Fibroblast of pulmonary artery (primary cell): ENCODE measurements around the gene TERT.

ENCODE experiments used
- DNase-seq: peaks from one replicate; pipeline ENCODE4 v3.0.0-alpha.2; 2010; ENCODE audit warnings: low read depth
- H3K4me3 ChIP-seq: replicated peaks from 2 replicates; pipeline ENCODE4 v1.5.1; 2011; ENCODE audit warnings: low read depth, mild to moderate bottlenecking, control low read depth, low read length, moderate library complexity
- TF ChIP-seq, protein P1 (sequence below): IDR thresholded peaks from 2 replicates; pipeline ENCODE4 v1.5.1; 2011; ENCODE audit warnings: mild to moderate bottlenecking, control low read depth, low read length, inconsistent platforms; ENCODE audit errors: missing control alignments

TERT gene

DNA sequence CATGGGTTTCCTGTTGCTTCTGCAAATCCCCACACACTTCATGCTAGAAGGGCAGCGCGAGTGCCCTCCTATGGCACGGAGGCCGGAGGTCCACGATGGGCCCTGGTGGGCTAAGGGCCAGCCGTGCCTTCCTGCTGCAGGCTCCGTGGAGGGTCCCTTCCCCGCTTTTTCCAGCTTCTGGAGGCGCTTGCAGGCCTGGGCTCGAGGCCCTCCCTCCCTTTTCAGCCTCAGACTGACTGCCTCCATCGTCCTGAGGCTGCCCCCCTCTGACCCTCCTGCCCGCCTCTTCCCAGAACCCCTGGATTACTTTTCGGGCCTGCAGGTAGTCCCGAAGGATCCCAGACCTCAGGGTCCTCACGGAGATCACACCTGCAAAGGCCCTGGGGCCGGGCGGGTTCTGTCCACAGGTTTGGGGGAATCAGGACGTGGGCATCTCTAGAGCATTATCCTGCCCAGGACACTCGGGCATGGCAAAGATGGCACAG, 3.2 kb upstream of the TERT start:
- no peak for DNase-seq
- no peak overlapping the region for H3K4me3 ChIP-seq
- TF ChIP-seq, protein P1, sequence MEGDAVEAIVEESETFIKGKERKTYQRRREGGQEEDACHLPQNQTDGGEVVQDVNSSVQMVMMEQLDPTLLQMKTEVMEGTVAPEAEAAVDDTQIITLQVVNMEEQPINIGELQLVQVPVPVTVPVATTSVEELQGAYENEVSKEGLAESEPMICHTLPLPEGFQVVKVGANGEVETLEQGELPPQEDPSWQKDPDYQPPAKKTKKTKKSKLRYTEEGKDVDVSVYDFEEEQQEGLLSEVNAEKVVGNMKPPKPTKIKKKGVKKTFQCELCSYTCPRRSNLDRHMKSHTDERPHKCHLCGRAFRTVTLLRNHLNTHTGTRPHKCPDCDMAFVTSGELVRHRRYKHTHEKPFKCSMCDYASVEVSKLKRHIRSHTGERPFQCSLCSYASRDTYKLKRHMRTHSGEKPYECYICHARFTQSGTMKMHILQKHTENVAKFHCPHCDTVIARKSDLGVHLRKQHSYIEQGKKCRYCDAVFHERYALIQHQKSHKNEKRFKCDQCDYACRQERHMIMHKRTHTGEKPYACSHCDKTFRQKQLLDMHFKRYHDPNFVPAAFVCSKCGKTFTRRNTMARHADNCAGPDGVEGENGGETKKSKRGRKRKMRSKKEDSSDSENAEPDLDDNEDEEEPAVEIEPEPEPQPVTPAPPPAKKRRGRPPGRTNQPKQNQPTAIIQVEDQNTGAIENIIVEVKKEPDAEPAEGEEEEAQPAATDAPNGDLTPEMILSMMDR: no peak

DNA sequence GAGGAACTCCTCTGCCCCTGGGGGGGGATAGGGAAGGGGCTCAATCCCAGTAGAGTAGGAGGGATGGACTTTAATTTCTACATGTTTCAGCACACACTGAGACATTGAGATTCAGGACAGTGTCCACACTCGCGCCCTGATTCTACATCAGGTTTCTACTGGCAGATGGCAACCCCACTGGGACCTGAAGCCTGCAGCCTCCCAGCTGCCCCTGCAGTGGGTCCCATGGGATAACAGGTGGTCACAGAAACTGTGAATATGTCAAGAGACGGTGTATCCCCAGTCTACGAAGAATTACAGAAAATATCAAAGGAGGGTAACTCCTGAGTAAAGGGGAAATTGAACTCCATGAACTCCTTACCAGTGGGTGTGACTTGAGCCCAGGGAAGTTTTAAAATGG, 2.4 kb upstream of the TERT start:
- TF ChIP-seq, protein P1: no peak
- DNase-seq: no peak
- no peak overlapping the region for H3K4me3 ChIP-seq

DNA sequence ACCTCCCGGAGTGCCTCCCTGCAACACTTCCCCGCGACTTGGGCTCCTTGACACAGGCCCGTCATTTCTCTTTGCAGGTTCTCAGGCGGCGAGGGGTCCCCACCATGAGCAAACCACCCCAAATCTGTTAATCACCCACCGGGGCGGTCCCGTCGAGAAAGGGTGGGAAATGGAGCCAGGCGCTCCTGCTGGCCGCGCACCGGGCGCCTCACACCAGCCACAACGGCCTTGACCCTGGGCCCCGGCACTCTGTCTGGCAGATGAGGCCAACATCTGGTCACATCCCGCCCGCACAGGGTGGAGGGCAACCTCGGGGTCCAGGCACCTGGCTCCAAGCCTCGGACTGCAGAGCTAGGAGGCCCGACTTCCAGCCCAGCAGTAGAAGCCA, 776 bp upstream of the TERT start:
- no peak for DNase-seq
- H3K4me3 ChIP-seq: no peak overlapping the region
- TF ChIP-seq, protein P1: no peak

DNA sequence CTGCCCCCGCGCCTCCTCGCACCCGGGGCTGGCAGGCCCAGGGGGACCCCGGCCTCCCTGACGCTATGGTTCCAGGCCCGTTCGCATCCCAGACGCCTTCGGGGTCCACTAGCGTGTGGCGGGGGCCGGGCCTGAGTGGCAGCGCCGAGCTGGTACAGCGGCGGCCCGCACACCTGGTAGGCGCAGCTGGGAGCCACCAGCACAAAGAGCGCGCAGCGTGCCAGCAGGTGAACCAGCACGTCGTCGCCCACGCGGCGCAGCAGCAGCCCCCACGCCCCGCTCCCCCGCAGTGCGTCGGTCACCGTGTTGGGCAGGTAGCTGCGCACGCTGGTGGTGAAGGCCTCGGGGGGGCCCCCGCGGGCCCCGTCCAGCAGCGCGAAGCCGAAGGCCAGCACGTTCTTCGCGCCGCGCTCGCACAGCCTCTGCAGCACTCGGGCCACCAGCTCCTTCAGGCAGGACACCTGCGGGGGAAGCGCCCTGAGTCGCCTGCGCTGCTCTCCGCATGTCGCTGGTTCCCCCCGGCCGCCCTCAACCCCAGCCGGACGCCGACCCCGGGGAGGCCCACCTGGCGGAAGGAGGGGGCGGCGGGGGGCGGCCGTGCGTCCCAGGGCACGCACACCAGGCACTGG, 548 bp downstream of the TERT start:
- TF ChIP-seq, protein P1: no peak
- H3K4me3 ChIP-seq: no peak overlapping the region
- DNase-seq: no peak

DNA sequence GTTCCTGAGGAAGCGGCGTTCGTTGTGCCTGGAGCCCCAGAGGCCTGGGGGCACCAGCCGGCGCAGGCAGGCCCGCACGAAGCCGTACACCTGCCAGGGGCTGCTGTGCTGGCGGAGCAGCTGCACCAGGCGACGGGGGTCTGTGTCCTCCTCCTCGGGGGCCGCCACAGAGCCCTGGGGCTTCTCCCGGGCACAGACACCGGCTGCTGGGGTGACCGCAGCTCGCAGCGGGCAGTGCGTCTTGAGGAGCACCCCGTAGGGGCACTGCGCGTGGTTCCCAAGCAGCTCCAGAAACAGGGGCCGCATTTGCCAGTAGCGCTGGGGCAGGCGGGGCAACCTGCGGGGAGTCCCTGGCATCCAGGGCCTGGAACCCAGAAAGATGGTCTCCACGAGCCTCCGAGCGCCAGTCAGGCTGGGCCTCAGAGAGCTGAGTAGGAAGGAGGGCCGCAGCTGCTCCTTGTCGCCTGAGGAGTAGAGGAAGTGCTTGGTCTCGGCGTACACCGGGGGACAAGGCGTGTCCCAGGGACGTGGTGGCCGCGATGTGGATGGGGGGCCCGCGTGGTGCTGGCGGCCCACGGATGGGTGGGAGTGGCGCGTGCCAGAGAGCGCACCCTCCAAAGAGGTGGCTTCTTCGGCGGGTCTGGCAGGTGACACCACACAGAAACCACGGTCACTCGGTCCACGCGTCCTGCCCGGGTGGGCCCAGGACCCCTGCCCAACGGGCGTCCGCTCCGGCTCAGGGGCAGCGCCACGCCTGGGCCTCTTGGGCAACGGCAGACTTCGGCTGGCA, 1.3 kb downstream of the TERT start:
- H3K4me3 ChIP-seq: no peak overlapping the region
- DNase-seq: no peak

DNA sequence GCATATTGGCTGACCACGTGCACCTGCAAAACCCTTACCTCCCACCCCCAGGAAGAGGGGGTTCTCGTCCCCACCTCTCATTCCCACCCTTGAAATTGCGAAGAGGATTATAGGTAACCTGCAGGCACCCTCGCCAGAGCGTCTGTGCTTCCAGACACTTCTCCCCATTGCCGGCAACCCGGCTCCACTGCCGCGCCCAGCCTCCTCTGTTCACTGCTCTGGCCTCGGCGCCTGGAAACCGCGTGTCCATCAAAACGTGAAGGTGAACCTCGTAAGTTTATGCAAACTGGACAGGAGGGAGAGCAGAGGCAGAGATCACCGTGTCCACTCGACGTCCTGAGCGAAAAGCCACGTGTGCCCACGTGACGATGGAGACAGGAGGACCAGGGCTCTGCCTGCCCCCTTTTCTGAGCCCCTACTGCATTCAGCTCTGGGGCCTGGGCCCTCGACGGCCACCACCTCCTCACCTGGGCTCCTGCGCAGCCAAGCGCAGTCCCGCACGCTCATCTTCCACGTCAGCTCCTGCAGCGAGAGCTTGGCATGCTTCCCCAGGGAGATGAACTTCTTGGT, 1.9 kb downstream of the TERT start:
- TF ChIP-seq, protein P1: no peak
- no peak overlapping the region for H3K4me3 ChIP-seq
- DNase-seq: no peak

More for the DNA sequence above, 1.3 kb downstream of the TERT start:
- TF ChIP-seq, protein P1: no peak
